ENCODE measurements around the gene MAD1L1.

MAD1L1 gene

GRCh38 chr7:2157473-2158279, 75.1 kb downstream of the MAD1L1 start (continued):
- peak; percentile 86; the same call in 1 of the 2 replicates for TF ChIP-seq ZNF561 (tag by site-specific recombination; IDR thresholded peaks at IDR 0.05; ENCODE audit: borderline replicate concordance)
- TF ChIP-seq ZNF280D (tag by site-specific recombination; IDR thresholded peaks at IDR 0.05) = no peak
- peak; percentile 89; the same call in 1 of the 2 replicates for TF ChIP-seq ZNF394 (tag by site-specific recombination; IDR thresholded peaks at IDR 0.05; ENCODE audit: borderline replicate concordance)
- TF ChIP-seq OSR2 (tag by site-specific recombination; IDR thresholded peaks at IDR 0.05) = peak; percentile 99
- TF ChIP-seq HOXA7 (CRISPR knock-in tag; IDR thresholded peaks at IDR 0.05; ENCODE audit: borderline replicate concordance) = no peak
- TF ChIP-seq KLF17 (tag by site-specific recombination; IDR thresholded peaks at IDR 0.05) = peak; percentile 78
- TF ChIP-seq ZBTB7A (tag by site-specific recombination; IDR thresholded peaks at IDR 0.05; ENCODE audit: low read depth) = no peak
- peak; percentile 93 for TF ChIP-seq ZNF843 (tag by site-specific recombination; IDR thresholded peaks at IDR 0.05)
- no peak for TF ChIP-seq ZNF518A (tag by site-specific recombination; conservative IDR thresholded peaks at IDR 0.05; ENCODE audit: low read depth)
- peak; percentile 96 for TF ChIP-seq IKZF3 (tag by site-specific recombination; IDR thresholded peaks at IDR 0.05)
- TF ChIP-seq ZNF624 (tag by site-specific recombination; IDR thresholded peaks at IDR 0.05) = no peak
- TF ChIP-seq ZNF747 (tag by site-specific recombination; IDR thresholded peaks at IDR 0.05) = no peak
- no peak for TF ChIP-seq ZNF274 (IDR thresholded peaks at IDR 0.05; ENCODE audit: low read length)
- TF ChIP-seq ZNF274 (tag by site-specific recombination; IDR thresholded peaks at IDR 0.05; ENCODE audit: borderline replicate concordance) = no peak
- no peak for TF ChIP-seq KLF16 (tag by site-specific recombination; IDR thresholded peaks at IDR 0.05)
- no peak for TF ChIP-seq ZNF221 (tag by site-specific recombination; IDR thresholded peaks at IDR 0.05; ENCODE audit: borderline replicate concordance)
- TF ChIP-seq ZBTB17 (tag by site-specific recombination; IDR thresholded peaks at IDR 0.05) = peak; percentile 81
- TF ChIP-seq ZNF626 (tag by site-specific recombination; IDR thresholded peaks at IDR 0.05) = no peak
- TF ChIP-seq ZIC2 (tag by site-specific recombination; IDR thresholded peaks at IDR 0.05) = no peak
- no peak for TF ChIP-seq ZNF670 (tag by site-specific recombination; IDR thresholded peaks at IDR 0.05; ENCODE audit: low read depth)
- TF ChIP-seq ZNF19 (tag by site-specific recombination; IDR thresholded peaks at IDR 0.05; ENCODE audit: low read depth) = no peak
- TF ChIP-seq ZNF140 (tag by site-specific recombination; IDR thresholded peaks at IDR 0.05) = no peak
- TF ChIP-seq ZNF785 (tag by site-specific recombination; IDR thresholded peaks at IDR 0.05) = no peak
- no peak for TF ChIP-seq ZNF530 (tag by site-specific recombination; IDR thresholded peaks at IDR 0.05; ENCODE audit: low read depth)
- peak; percentile 83 for TF ChIP-seq ZNF600 (tag by site-specific recombination; IDR thresholded peaks at IDR 0.05)
- TF ChIP-seq ZNF214 (tag by site-specific recombination; IDR thresholded peaks at IDR 0.05; ENCODE audit: borderline replicate concordance) = no peak
- TF ChIP-seq ZNF184 (tag by site-specific recombination; IDR thresholded peaks at IDR 0.05) = peak; percentile 55; the same call in 1 of the 2 replicates
- no peak for TF ChIP-seq ZNF335 (tag by site-specific recombination; conservative IDR thresholded peaks at IDR 0.05)
- 0 out of 2 replicates have a peak, but pooled peaks have one; percentile 20 for TF ChIP-seq ZNF639 (tag by site-specific recombination; IDR thresholded peaks at IDR 0.05)
- TF ChIP-seq ZNF132 (tag by site-specific recombination; IDR thresholded peaks at IDR 0.05; ENCODE audit: borderline replicate concordance) = no peak

All from HEK293 (cell line).